Calu3 (cell line): ENCODE data around the gene ECHDC3. TPM values are rescaled to one million over a fixed set of nuclear protein-coding genes. Genes with fewer than 3 reads are reported as not detected.
"Not testable (repeated sequence)": the region's sequence is repeated elsewhere in the genome, so short reads cannot be mapped to it uniquely, and the experiment has no call there.

Source experiments
- BruUV-seq: library from RNA; stranded (reverse); fragments of 400-500 nt; replicated peaks from 2 replicates; lab custom pipeline; 2021; lab: Mats Ljungman, UMichigan
- CTCF ChIA-PET: fragments of 300-600 bp; sonication (Branson Sonifier 250); formaldehyde crosslinking; loops from one replicate; lab custom pipeline; 2022; ENCODE audit warnings: antibody characterized with exemption; lab: Charles Lee
- DNase-seq: peaks from one replicate; pipeline ENCODE4 v3.0.0; 2022
- H3K27ac Mint-ChIP-seq: one replicate; pipeline ENCODE4 v1.8.0; 2022; ENCODE audit warnings: mixed read lengths; ENCODE audit not compliant: unreplicated experiment
- H3K27me3 Mint-ChIP-seq: one replicate; pipeline ENCODE4 v1.8.0; 2022; ENCODE audit warnings: mixed read lengths; ENCODE audit not compliant: unreplicated experiment
- H3K36me3 Mint-ChIP-seq: one replicate; pipeline ENCODE4 v1.8.0; 2022; ENCODE audit warnings: mild to moderate bottlenecking, moderate library complexity, mixed read lengths; ENCODE audit not compliant: insufficient read depth, unreplicated experiment
- H3K4me1 Mint-ChIP-seq: one replicate; pipeline ENCODE4 v1.8.0; 2022; ENCODE audit warnings: mild to moderate bottlenecking, low read depth, mixed read lengths; ENCODE audit not compliant: unreplicated experiment
- H3K4me3 Mint-ChIP-seq: one replicate; pipeline ENCODE4 v1.8.0; 2022; ENCODE audit warnings: mild to moderate bottlenecking, low read depth, moderate library complexity, mixed read lengths; ENCODE audit not compliant: unreplicated experiment
- H3K9me3 Mint-ChIP-seq: one replicate; pipeline ENCODE4 v1.8.0; 2022; ENCODE audit warnings: low read depth, mixed read lengths; ENCODE audit not compliant: unreplicated experiment
- intact Hi-C: fragments of 100-400 bp; cut with micrococcal nuclease; formaldehyde crosslinking; loops from one replicate; pipeline ENCODE4 v1.10.0; 2022; ENCODE audit not compliant: unreplicated experiment
- total RNA-seq: library from RNA; stranded (reverse); gene quantifications from 2 replicates; pipeline ENCODE4 v1.2.3, GENCODE V29; 2022
- TF ChIP-seq, protein P1 (sequence below): fragments of 200-600 bp; IDR thresholded peaks from one replicate; pipeline ENCODE4 v1.8.0; 2022; ENCODE audit warnings: antibody characterized with exemption; ENCODE audit not compliant: unreplicated experiment

ECHDC3 gene
- total RNA-seq, 1 experiment from 2014 or later, result 24.7 TPM

- H3K9me3 Mint-ChIP-seq, result no peaks in the 10 kb centered on the region
- DNase-seq, result no peak
- BruUV-seq, result no TSS peak
- intact Hi-C loops, result no loop called here
- TF ChIP-seq, protein P1, sequence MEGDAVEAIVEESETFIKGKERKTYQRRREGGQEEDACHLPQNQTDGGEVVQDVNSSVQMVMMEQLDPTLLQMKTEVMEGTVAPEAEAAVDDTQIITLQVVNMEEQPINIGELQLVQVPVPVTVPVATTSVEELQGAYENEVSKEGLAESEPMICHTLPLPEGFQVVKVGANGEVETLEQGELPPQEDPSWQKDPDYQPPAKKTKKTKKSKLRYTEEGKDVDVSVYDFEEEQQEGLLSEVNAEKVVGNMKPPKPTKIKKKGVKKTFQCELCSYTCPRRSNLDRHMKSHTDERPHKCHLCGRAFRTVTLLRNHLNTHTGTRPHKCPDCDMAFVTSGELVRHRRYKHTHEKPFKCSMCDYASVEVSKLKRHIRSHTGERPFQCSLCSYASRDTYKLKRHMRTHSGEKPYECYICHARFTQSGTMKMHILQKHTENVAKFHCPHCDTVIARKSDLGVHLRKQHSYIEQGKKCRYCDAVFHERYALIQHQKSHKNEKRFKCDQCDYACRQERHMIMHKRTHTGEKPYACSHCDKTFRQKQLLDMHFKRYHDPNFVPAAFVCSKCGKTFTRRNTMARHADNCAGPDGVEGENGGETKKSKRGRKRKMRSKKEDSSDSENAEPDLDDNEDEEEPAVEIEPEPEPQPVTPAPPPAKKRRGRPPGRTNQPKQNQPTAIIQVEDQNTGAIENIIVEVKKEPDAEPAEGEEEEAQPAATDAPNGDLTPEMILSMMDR, result no peak
- no peak overlapping the region for H3K27ac Mint-ChIP-seq
- no peaks in the 10 kb centered on the region for H3K27me3 Mint-ChIP-seq
- peaks cover 11% of the 10 kb centered on the region for H3K4me1 Mint-ChIP-seq
- CTCF ChIA-PET, result no interaction called here
- H3K36me3 Mint-ChIP-seq, result no peaks in the 10 kb centered on the region
- no peak overlapping the region for H3K4me3 Mint-ChIP-seq
Observed at GRCh38 chr10:11707624-11708350, 34.4 kb upstream of the ECHDC3 start.

- H3K27me3 Mint-ChIP-seq, BruUV-seq, CTCF ChIA-PET, H3K4me3 Mint-ChIP-seq, H3K36me3 Mint-ChIP-seq, H3K27ac Mint-ChIP-seq, intact Hi-C loops, DNase-seq, H3K9me3 Mint-ChIP-seq: not testable (repeated sequence)
- peaks cover 11% of the 10 kb centered on the region for H3K4me1 Mint-ChIP-seq
Observed at GRCh38 chr10:11708801-11709200, 33.4 kb upstream of the ECHDC3 start.

- H3K27ac Mint-ChIP-seq, result no peak overlapping the region
Observed at GRCh38 chr10:11712744-11713143, 29.4 kb upstream of the ECHDC3 start.

GRCh38 chr10:11713186-11713743 is 28.9 kb upstream of the ECHDC3 start:
- TF ChIP-seq, protein P1, result no peak
- H3K27me3 Mint-ChIP-seq, result no peaks in the 10 kb centered on the region
- no peaks in the 10 kb centered on the region for H3K36me3 Mint-ChIP-seq
- CTCF ChIA-PET, result no interaction called here
- H3K4me3 Mint-ChIP-seq, result no peak overlapping the region
- intact Hi-C loops, result no loop called here
- H3K27ac Mint-ChIP-seq, result no peak overlapping the region
- peaks cover 19% of the 10 kb centered on the region for H3K4me1 Mint-ChIP-seq
- no peaks in the 10 kb centered on the region for H3K9me3 Mint-ChIP-seq
- no TSS peak for BruUV-seq
- no peak for DNase-seq

More at GRCh38 chr10:11712744-11713143, 29.4 kb upstream of the ECHDC3 start:
- Mint-ChIP-seq H3K4me1 (peaks cover 24% of the 10 kb centered on the region), H3K9me3 (no peaks in the 10 kb centered on the region), H3K27me3 (no peaks in the 10 kb centered on the region), H3K4me3 (no peak overlapping the region), H3K36me3 (no peaks in the 10 kb centered on the region)
- BruUV-seq, result no TSS peak
- TF ChIP-seq, protein P1, result no peak
- no peak for DNase-seq
- CTCF ChIA-PET, result no interaction called here
- intact Hi-C loops, result no loop called here

DNA sequence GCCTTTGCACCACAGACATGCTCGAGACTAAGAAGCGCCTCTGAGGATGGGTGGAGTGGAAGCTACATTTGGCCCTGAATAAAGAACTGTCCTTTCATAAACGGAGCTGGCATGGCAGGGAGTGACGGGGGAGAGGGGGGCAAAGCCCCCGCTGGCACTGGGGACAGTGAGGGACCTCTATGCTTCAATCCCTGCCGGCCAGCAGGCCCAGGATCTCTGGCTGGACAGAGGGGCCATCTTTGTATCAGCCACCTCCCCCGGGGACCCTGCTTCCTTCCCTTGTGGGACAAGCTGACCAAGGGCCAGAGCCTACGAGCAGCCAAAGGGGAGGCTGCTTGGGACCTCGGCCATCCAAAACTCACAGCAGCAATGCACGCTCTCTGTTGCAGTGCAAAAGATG is 28.2 kb upstream of the ECHDC3 start:
- Mint-ChIP-seq H3K27ac (no peak overlapping the region), H3K4me1 (peaks cover 23% of the 10 kb centered on the region), H3K36me3 (no peaks in the 10 kb centered on the region), H3K9me3 (no peaks in the 10 kb centered on the region), H3K27me3 (no peaks in the 10 kb centered on the region), H3K4me3 (no peak overlapping the region)
- DNase-seq, result no peak
- CTCF ChIA-PET, result no interaction called here
- BruUV-seq, result no TSS peak
- intact Hi-C loops, result no loop called here
- TF ChIP-seq, protein P1, result no peak
